ENCODE data around the gene HECTD2.
"Not testable (repeated sequence)": the region's sequence is repeated elsewhere in the genome, so short reads cannot be mapped to it uniquely, and the experiment has no call there.

HECTD2 gene

DNA sequence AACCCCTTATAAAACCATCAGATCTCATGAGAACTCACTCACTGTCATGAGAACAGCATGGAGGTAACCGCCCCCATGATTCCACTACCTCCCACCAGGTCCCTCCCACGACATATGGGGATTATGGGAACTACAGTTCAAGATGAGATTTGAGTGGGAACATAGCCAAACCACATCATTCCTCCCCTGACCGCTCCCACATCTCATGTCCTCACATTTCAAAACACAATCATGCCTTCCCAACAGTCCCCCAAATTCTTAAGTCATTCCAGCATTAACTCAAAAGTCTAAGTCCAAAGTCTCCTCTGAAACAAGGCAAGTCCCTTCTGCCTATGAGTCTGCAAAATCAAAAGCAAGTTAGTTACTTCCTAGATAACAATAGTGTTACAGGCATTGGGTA, 150.7 kb downstream of the HECTD2 start:
- not testable (repeated sequence) for DNase-seq (ENCODE audit: extremely low read depth in 1 of 2, low read depth in 1 of 2)

DNA sequence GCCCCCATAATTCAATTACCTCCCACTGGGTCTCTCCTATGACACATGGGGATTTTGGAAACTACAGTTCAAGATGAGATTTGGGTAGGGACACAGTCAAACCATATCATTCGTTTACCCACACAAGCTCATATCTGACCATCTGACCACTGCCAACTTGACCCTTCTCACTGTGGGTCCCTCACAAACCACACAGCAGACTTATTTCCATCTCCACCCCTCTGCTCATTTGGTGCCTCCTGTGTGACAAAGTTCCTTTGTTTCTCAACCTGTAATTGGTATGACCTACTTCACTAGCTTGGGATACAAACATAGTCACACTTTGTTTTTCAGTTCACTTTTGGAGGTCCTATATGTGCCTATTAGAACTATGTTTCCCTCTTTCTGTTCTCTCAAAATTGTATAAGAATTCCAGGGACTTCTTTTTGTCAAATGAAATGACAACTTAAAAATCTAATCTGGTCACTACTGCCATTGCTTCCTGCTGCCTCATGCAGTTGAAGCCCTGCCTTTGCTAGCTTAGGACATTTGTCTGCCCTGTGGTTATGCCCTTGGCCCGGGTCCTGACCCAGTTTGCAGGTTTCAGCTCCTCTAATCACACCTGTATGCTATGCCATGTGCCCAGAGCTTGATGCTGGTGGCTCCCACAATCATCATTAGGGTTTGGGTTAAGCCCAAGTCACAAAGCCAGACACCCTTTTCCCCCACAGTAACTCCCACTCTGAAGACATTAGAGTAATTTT, 152.9 kb downstream of the HECTD2 start:
- DNase-seq (ENCODE audit: extremely low read depth in 1 of 2, low read depth in 1 of 2), result no peak

DNA sequence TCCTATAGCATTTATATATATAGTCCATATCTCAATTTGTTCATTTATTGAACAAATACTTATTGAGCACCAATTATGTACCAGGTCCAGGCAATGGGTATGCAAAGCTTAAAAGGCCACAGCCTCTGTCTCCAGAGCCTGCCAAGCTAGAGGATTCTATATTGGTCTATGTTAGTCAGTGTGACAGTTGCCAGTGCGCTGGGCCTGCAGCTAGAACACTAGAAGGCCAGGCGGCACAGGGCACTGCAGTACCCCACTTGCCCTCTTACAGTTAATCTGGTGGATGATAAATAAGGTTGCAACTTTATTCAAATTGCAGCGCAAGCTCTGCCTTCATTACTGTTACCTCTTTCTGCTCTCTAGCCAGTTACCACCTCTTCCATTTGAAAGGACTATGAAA, 153.9 kb downstream of the HECTD2 start:
- DNase-seq (ENCODE audit: extremely low read depth in 1 of 2, low read depth in 1 of 2), result no peak
